HepG2 (cell line): ENCODE data around the gene VAV2. TPM values are rescaled to one million over a fixed set of nuclear protein-coding genes. Genes with fewer than 3 reads are reported as not detected.

Source experiments
- ASH2L ChIP-seq: fragments of 300-600, 200-600 bp; sonication (generic); IDR thresholded peaks from 2 replicates; pipeline ENCODE4 v1.7.0; 2017; ENCODE audit warnings: low read depth, mild to moderate bottlenecking, moderate library complexity, mixed read lengths, low read length; ENCODE audit not compliant: insufficient read length
- HMG20B ChIP-seq: conservative IDR thresholded peaks from 2 replicates; pipeline ENCODE4 v1.6.1; 2016; ENCODE audit warnings: missing genetic modification reagents, missing compliant biosample characterization
- IRX3 ChIP-seq: sonication (generic); formaldehyde crosslinking; IDR thresholded peaks from 2 replicates; pipeline ENCODE4 v1.8.1; 2023; ENCODE audit warnings: mild to moderate bottlenecking, low read depth, missing genetic modification reagents, borderline replicate concordance
- KDM4B ChIP-seq: sonication (generic); formaldehyde crosslinking; IDR thresholded peaks from 2 replicates; pipeline ENCODE4 v1.4.0; 2020; ENCODE audit warnings: missing genetic modification reagents
- KLF9 ChIP-seq: IDR thresholded peaks from 2 replicates; pipeline ENCODE4 v1.6.1; 2016; ENCODE audit warnings: low read depth
- MEIS1 ChIP-seq: sonication (generic); formaldehyde crosslinking; IDR thresholded peaks from 2 replicates; pipeline ENCODE4 v1.9.0; 2021; ENCODE audit warnings: mild to moderate bottlenecking, missing genetic modification reagents, moderate library complexity, borderline replicate concordance
- MYC ChIP-seq: sonication (generic); formaldehyde crosslinking; IDR thresholded peaks from 2 replicates; pipeline ENCODE4 v1.9.0; 2021; ENCODE audit warnings: missing genetic modification reagents, borderline replicate concordance
- NR2C2 ChIP-seq: sonication (generic); formaldehyde crosslinking; IDR thresholded peaks from 2 replicates; pipeline ENCODE4 v1.4.0; 2020; ENCODE audit warnings: missing genetic modification reagents, mild to moderate bottlenecking, moderate library complexity, borderline replicate concordance
- PCBP2 ChIP-seq: fragments of 200-400 bp; formaldehyde crosslinking; optimal IDR thresholded peaks from 2 replicates; pipeline ENCODE3; 2018; ENCODE audit warnings: low read length, low read depth; ENCODE audit not compliant: poor library complexity, severe bottlenecking
- RFX3 ChIP-seq: IDR thresholded peaks from 2 replicates; pipeline ENCODE4 v1.6.1; 2016; ENCODE audit warnings: missing biosample characterization, missing genetic modification reagents
- RNF219 ChIP-seq: sonication (generic); formaldehyde crosslinking; IDR thresholded peaks from 2 replicates; pipeline ENCODE4 v1.5.0; 2020; ENCODE audit warnings: mild to moderate bottlenecking, missing genetic modification reagents
- SOX6 ChIP-seq, 2 experiments: fragments of 450-650 bp in 1 of 2; sonication (generic) in 1 of 2; formaldehyde crosslinking in 1 of 2; IDR thresholded peaks; 2 replicates each; pipeline versions ENCODE4 v1.4.0 to v1.6.1; 2017 to 2020; ENCODE audit warnings: antibody characterized with exemption in 1 of 2, mild to moderate bottlenecking in 1 of 2, missing genetic modification reagents in 1 of 2
- TEAD3 ChIP-seq: optimal IDR thresholded peaks from 2 replicates; pipeline ENCODE3; 2016; ENCODE audit warnings: borderline replicate concordance
- ZNF234 ChIP-seq: sonication (generic); formaldehyde crosslinking; conservative IDR thresholded peaks from 2 replicates; pipeline ENCODE4 v1.5.1; 2020; ENCODE audit warnings: mild to moderate bottlenecking, missing genetic modification reagents
- ZNF264 ChIP-seq: sonication (generic); formaldehyde crosslinking; IDR thresholded peaks from 2 replicates; pipeline ENCODE4 v1.4.0; 2020; ENCODE audit warnings: missing genetic modification reagents
- ZNF331 ChIP-seq: sonication (generic); formaldehyde crosslinking; IDR thresholded peaks from 2 replicates; pipeline ENCODE4 v1.4.0; 2020; ENCODE audit warnings: missing genetic modification reagents
- ZNF605 ChIP-seq: sonication (generic); formaldehyde crosslinking; IDR thresholded peaks from 2 replicates; pipeline ENCODE4 v1.8.0; 2022; ENCODE audit warnings: mild to moderate bottlenecking, missing genetic modification reagents
- ZNF761 ChIP-seq: sonication (generic); formaldehyde crosslinking; conservative IDR thresholded peaks from 2 replicates; pipeline ENCODE4 v1.4.0; 2020; ENCODE audit warnings: mild to moderate bottlenecking, missing genetic modification reagents
- ZNF788 ChIP-seq: sonication (generic); formaldehyde crosslinking; IDR thresholded peaks from 2 replicates; pipeline ENCODE4 v1.5.0; 2020; ENCODE audit warnings: mild to moderate bottlenecking, missing genetic modification reagents, borderline replicate concordance
- polyA plus RNA-seq, 8 experiments: library from polyadenylated mRNA; depleted of rRNA in 3 of 8; stranded (reverse) in 7 of 8; unstranded in 1 of 8; fragments of >200 nt; fragmentation: Illumina TruSeq in 4 of 8; extraction: Trizol in 4 of 8; gene quantifications; 2 replicates each; pipeline versions ENCODE4 v1.2.1 to v1.2.3, GENCODE V29; 2011 to 2016; ENCODE audit warnings: low read depth in 4 of 8, missing spikeins in 1 of 8, mixed read lengths in 1 of 8; ENCODE audit not compliant: insufficient read depth in 1 of 8
- total RNA-seq, 5 experiments: library from RNA; depleted of rRNA; stranded (reverse); fragments of >200 nt; fragmentation: Illumina TruSeq; extraction: Trizol; gene quantifications; 2 replicates each; pipeline ENCODE4 v1.2.3, GENCODE V29; 2016; ENCODE audit warnings: low read depth in 1 of 5
- TF ChIP-seq, protein P1 (sequence below): IDR thresholded peaks from 2 replicates; pipeline ENCODE4 v1.6.1; 2016; ENCODE audit warnings: mild to moderate bottlenecking, missing biosample characterization, missing genetic modification reagents
- TF ChIP-seq, protein P2 (sequence below), 2 experiments: sonication (generic) in 1 of 2; formaldehyde crosslinking in 1 of 2; IDR thresholded peaks; 2 replicates each; pipeline versions ENCODE4 v1.4.0 to v1.6.1; 2016 to 2020; ENCODE audit warnings: borderline replicate concordance in 1 of 2, low read depth in 1 of 2, mild to moderate bottlenecking in 1 of 2, missing genetic modification reagents in 1 of 2

Gene VAV2
- total and polyA plus RNA-seq, 2 of the 13 experiments (the other 11 are each of a cell fraction or from before 2014, with no cell fraction given): 22.5 to 22.9 TPM

DNA sequence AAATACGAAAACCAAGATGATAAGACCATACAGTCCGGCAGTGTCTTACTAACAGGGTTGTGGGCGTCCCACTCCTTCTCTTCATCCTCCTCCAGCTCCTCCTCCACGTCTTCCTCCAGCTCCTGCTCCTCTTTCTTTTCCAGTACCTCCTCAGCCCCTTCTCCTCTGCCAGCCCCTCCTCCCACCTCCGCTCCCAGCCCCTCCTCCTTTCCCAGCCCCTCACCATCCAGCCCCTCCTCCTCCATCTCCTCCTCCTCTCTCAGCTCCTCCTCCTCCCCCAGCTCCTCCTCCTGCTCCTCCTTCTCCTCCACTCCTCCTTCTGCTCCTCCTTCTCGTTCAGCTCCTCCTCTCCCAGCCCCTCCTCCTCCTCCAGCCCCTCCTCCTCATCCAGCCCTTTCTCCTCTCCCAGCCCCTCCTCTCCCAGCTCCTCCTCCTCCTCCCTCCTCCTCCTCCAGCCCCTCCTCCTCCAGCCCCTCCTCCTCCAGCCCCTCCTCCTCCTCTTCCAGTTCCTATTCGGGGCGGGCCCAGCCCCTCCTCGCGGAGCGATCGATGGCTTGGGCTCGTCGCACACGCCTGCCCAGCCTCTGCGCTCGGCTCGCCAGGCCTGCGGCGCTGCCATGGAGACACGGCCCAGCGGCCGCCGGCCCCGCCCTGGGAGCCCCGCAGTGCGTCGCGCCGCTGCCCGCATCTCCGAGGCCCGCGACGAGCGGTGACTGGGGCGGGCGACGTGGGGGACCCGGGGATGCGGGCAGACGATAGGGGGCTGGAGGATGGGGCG is 32.9 kb upstream of the VAV2 start, which contains the start of gene BRD3OS (continued):
- TF ChIP-seq IRX3 (no peak), ZNF234 (CRISPR knock-in tag) (no peak), ZNF788 (CRISPR knock-in tag) (peak; percentile 62; the same call in 1 of the 2 replicates), ASH2L (peak; percentile 62), ZNF331 (CRISPR knock-in tag) (peak; percentile 57), ZNF264 (no peak), MEIS1 (CRISPR knock-in tag) (0 out of 2 replicates have a peak, but pooled peaks have one; percentile 14), MYC (CRISPR knock-in tag) (peak; percentile 26), TEAD3 (CRISPR knock-in tag) (no peak), RNF219 (CRISPR knock-in tag) (no peak), HMG20B (CRISPR knock-in tag) (no peak), KLF9 (0 out of 2 replicates have a peak, but pooled peaks have one; percentile 7), SOX6 (IDR thresholded peaks at IDR 0.05) (no peak), SOX6 (CRISPR knock-in tag; IDR thresholded peaks at IDR 0.05) (no peak), NR2C2 (peak; percentile 37; the same call in 1 of the 2 replicates), KDM4B (no peak), ZNF605 (no peak), ZNF761 (CRISPR knock-in tag) (0 out of 2 replicates have a peak, but pooled peaks have one; percentile 56), PCBP2 (no peak), RFX3 (CRISPR knock-in tag) (peak; percentile 80)
- TF ChIP-seq, protein P1, sequence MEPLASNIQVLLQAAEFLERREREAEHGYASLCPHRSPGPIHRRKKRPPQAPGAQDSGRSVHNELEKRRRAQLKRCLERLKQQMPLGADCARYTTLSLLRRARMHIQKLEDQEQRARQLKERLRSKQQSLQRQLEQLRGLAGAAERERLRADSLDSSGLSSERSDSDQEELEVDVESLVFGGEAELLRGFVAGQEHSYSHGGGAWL (CRISPR knock-in tag): no peak; the same call in 1 of the 2 replicates
- TF ChIP-seq, protein P2, sequence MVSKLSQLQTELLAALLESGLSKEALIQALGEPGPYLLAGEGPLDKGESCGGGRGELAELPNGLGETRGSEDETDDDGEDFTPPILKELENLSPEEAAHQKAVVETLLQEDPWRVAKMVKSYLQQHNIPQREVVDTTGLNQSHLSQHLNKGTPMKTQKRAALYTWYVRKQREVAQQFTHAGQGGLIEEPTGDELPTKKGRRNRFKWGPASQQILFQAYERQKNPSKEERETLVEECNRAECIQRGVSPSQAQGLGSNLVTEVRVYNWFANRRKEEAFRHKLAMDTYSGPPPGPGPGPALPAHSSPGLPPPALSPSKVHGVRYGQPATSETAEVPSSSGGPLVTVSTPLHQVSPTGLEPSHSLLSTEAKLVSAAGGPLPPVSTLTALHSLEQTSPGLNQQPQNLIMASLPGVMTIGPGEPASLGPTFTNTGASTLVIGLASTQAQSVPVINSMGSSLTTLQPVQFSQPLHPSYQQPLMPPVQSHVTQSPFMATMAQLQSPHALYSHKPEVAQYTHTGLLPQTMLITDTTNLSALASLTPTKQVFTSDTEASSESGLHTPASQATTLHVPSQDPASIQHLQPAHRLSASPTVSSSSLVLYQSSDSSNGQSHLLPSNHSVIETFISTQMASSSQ (IDR thresholded peaks at IDR 0.05; ENCODE audit: low read depth): no peak
- TF ChIP-seq, protein P2 (CRISPR knock-in tag; IDR thresholded peaks at IDR 0.05; ENCODE audit: borderline replicate concordance): peak; percentile 69; the same call in 1 of the 2 replicates
